Amniotic stem cell (primary cell): ENCODE results near the gene HPS5.

Source experiments
- DNase-seq: peaks from one replicate; lab custom pipeline; 2025; lab: John Stamatoyannopoulos, UW

The HPS5 gene

GRCh38 chr11:18320617-18321016, 1.3 kb downstream of the HPS5 start:
- DNase-seq = no peak

DNA sequence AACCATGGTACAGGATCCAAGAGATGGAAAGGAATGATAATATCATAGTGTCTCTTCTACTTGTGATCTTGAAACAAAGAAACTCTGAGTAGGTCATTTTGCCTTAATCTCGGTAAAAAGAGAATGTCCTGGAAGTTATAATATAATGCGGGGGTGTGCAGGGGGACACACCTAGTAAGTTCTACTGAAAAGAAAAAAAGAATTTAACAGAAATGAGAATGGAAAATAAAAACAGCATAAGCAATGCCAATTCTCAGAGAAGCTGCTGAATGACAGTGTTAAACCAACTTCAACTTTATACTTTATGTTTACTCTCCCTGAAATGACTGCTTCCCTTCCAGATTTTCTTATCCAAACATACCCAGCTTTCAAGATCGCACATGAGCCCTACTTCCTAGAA, 2.0 kb downstream of the HPS5 start:
- DNase-seq = no peak

DNA sequence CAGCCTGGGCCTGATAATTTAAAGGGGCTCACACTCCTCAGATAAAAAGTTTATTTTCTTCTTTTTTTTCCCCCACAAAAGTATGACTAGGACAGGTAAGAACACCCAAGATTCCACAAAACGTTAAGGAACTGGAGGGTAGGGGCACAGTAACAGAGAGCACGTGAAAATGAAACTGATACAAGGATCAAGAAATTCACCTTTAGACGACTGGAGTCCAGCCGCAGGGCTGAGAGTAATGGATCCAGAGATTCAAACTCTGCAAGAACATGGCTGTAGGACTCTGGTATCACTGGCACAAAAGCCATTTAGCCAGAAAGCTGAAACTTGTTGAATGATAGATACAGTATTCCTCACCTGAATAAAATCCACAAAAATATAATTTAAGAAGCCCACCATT, 4.4 kb downstream of the HPS5 start:
- no peak for DNase-seq

GRCh38 chr11:18315893-18316292, 6.0 kb downstream of the HPS5 start:
- no peak for DNase-seq

- no peak for DNase-seq
Observed at GRCh38 chr11:18314784-18315523, 7.0 kb downstream of the HPS5 start.

DNA sequence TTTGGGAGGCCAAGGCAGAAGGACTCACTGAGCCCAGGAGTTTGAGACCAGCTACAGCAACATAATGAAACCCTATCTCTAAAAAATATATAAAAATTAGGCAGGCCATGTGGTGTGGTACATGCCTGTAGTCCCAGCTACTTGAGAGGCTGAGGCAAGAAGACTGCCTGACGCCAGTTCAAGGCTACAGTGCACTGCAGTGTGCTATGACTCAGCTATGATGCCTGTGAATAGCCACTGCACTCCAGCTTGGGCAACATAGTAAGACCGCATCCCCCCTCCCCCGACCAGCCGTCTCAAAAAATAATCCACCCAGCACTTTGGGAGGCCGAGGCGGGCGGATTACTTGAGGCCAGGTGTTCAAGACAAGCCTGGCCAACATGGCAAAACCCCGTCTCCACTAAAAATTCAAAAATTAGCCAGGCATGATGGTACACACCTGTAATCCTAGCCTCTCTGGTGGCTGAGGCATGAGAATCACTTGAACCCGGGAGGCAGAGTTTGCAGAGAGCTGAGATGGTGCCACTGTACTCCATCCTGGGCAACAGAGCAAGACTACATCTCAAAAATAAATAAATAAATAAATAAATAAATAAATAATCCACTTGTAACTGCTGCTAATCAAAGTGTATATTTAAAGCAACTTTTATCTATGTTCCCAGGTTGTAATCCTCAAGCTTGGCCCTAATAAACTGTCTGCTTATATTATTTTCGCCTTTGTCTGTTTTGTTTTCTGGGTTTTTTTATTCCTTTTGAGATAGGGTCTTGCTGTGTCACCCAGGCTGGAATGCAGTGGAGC, 7.8 kb downstream of the HPS5 start:
- DNase-seq = no peak

DNA sequence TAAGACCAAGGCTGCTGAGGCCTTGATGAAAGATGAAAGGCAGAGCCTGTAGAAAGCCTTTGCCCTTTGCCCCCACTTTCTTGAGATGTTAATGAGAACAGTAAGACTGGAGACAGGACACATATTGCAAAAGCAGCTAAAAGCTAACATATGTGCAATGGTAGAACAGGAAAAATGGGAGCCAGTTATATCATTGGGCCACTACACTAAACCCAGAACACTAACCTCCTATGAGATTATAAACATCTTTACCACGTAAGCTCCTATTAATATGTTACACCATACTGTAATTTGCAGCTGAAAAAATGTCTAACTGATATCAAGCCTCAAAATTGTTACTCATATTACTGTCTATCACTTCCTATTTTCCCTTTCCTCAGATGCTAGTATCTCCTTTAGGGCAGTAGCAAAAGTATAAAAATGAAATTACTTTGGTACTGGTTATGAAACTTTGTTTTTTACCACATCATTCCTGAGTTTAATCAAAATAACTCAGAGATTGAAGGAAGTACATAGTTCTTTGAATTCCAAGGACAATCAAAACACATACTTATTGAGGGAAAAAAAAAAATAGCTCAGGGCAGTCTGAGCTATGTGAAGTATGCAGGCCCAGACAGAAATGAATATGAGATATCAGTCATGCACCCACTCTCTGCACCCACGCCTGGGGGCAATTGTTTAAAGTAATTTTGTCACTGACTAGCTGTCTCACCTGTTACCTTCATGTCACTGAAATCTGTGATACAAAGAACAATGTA, 9.1 kb downstream of the HPS5 start:
- DNase-seq = peak; percentile 31

DNA sequence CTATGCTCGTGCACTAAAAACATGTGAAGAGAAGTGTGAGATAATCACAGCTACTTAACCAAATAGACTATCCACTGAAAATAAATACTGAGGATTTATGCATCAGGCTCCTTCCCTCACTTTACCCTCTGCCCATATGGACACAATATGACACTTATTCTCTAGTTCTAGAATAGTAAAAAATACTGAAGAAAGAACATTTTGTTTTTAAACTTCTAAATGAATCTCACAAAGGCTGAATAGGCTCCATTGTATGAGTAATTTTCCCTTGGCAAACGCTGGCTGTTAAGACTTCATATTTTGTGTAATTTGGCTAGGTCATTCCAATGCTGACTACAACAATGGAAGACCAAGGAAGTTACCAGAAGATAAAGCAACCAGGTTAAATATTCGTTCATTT, 9.9 kb downstream of the HPS5 start:
- DNase-seq = no peak

- DNase-seq = no peak
Observed at GRCh38 chr11:18310800-18311340, 11.1 kb downstream of the HPS5 start.

GRCh38 chr11:18309691-18310090, 12.2 kb downstream of the HPS5 start:
- no peak for DNase-seq

GRCh38 chr11:18308242-18308641, 13.7 kb downstream of the HPS5 start:
- DNase-seq = no peak

- no peak for DNase-seq
Observed at GRCh38 chr11:18307461-18308139, 14.3 kb downstream of the HPS5 start.

DNA sequence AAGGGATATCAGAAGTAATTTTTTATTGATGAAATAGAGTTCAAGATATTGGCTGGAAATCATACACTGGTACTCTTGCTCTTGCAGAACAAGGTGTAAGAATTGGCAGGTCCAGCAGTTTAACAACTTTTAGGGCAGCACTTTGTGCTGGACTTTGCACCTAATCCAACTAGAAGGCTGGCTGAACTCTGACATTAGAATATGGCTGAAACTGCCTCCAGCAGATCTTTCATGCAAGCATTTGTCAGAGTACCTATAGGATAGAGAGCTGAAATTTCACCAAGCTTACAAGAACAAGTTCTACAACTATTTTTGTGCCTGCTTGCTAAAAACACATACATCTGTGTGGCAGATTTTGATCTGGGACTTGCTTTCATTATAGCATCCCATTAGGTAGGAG, 17.2 kb downstream of the HPS5 start:
- no peak for DNase-seq

GRCh38 chr11:18299721-18300120, 22.2 kb downstream of the HPS5 start:
- no peak for DNase-seq

GRCh38 chr11:18295316-18295715, 26.6 kb downstream of the HPS5 start:
- no peak for DNase-seq

DNA sequence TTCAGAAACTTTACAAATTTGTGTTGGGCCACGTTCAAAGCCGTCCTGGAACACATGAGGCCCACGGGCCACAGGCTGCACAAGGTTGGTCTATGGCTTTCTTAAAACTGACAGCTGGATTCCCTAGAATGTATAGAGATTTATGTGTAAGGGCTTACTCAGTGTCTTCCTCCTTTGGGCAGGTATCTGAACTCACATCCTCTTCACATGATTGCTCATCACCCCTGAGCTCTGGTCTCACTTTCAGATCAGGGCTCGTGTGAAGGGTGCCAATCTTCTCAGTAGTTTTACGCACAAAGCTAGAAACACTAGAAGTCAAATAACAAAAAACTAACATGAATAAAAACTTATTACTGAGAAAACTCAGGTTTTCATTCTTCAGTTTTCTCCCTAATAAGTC, 27.1 kb downstream of the HPS5 start:
- no peak for DNase-seq

DNA sequence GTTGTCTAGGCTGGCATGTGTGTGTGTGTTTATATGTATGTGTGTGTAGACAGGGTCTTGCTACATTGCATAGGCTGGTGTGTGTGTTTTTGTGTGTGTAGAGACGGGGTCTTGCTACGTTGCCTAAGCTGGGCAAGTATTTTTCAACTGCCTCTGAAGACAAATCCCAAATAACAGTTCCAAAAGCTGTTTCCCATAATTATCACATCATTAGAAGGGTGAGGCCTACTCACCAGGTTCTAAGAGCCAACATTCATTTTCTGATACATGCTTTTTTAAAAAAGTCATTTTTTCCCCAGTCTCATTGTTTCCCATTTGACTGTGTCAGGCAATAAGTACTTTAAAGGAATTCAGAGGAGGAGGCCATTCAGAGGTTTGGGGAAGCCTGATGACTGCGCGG, 33.0 kb downstream of the HPS5 start:
- no peak for DNase-seq

DNA sequence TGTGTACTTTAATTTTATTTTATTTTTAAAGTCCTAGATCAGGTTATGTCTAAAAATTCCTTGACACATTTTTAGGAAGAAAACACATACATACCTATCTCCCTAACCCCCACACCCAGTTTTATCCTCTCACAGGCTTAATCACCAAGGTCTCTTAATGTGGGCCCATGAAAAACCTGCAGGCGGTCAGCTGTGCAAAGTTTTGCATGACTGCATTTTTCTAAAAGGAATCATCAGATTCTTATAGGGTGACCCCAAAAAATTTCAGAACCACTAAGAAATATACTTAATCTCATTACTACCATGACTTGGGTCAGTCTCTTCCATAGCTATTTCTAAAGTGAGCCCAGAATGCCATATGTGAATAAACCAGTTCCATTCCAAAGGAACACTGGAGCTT, 36.1 kb downstream of the HPS5 start:
- DNase-seq = no peak

DNA sequence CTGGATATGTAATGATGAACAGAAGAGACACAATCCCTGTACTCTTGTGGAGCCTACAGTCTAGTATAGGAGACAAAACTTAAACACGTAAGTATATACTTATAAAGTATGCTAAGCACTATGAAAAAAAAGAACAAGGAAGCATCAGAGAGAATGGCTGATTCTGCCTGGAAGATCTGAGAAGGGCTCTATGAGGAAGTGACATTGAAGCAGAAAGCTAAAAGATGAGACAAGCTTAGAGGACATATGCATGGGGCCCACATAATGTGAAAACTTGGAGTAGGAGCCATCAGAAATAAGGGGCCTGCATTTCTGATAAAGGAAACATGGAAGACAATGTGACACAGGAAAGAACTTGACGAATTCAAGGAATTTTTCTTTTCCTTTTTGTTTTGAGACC, 39.3 kb downstream of the HPS5 start:
- DNase-seq = no peak

- no peak for DNase-seq
Observed at GRCh38 chr11:18280438-18281045, 41.4 kb downstream of the HPS5 start.

GRCh38 chr11:18277565-18278271, 44.2 kb downstream of the HPS5 start:
- no peak for DNase-seq
